HepG2 (cell line): ENCODE data around the gene FAM131C. TPM values are rescaled to one million over a fixed set of nuclear protein-coding genes. Genes with fewer than 3 reads are reported as not detected.

ENCODE experiments used
- CENPBD1 ChIP-seq: sonication (generic); formaldehyde crosslinking; IDR thresholded peaks from 2 replicates; pipeline ENCODE4 v1.8.0; 2022; ENCODE audit warnings: missing genetic modification reagents, low read depth, mild to moderate bottlenecking, borderline replicate concordance
- CHCHD3 ChIP-seq: sonication (generic); formaldehyde crosslinking; IDR thresholded peaks from 2 replicates; pipeline ENCODE4 v1.8.0; 2022; ENCODE audit warnings: mild to moderate bottlenecking, missing genetic modification reagents, moderate library complexity
- E2F2 ChIP-seq: sonication (generic); formaldehyde crosslinking; IDR thresholded peaks from 2 replicates; pipeline ENCODE4 v1.4.0; 2020; ENCODE audit warnings: missing genetic modification reagents, borderline replicate concordance
- FOXP4 ChIP-seq: sonication (generic); formaldehyde crosslinking; IDR thresholded peaks from 2 replicates; pipeline ENCODE4 v1.4.0; 2020; ENCODE audit warnings: missing genetic modification reagents
- HNRNPUL1 ChIP-seq: fragments of 200-400 bp; formaldehyde crosslinking; IDR thresholded peaks from 2 replicates; pipeline ENCODE4 v1.6.1; 2017; ENCODE audit warnings: low read depth, mild to moderate bottlenecking, low read length, moderate library complexity
- KDM3A ChIP-seq: IDR thresholded peaks from 2 replicates; pipeline ENCODE4 v1.6.1; 2018; ENCODE audit warnings: low read depth, missing compliant biosample characterization
- MXI1 ChIP-seq: IDR thresholded peaks from 3 replicates; pipeline ENCODE4 v1.6.1; 2012; ENCODE audit warnings: low read depth, low read length, inconsistent platforms, borderline replicate concordance
- PCBP1 ChIP-seq: fragments of 200-400 bp; formaldehyde crosslinking; IDR thresholded peaks from 2 replicates; pipeline ENCODE4 v1.6.1; 2017; ENCODE audit warnings: mild to moderate bottlenecking, low read depth, low read length, borderline replicate concordance
- POLR2G ChIP-seq: fragments of 200-400 bp; formaldehyde crosslinking; IDR thresholded peaks from 2 replicates; pipeline ENCODE4 v1.6.1; 2018; ENCODE audit warnings: mild to moderate bottlenecking, low read depth, low read length, moderate library complexity
- RAD51 ChIP-seq: fragments of 450-650 bp; IDR thresholded peaks from 2 replicates; pipeline ENCODE4 v1.6.1; 2016; ENCODE audit warnings: borderline replicate concordance
- REPIN1 ChIP-seq: sonication (generic); formaldehyde crosslinking; IDR thresholded peaks from 2 replicates; pipeline ENCODE4 v1.8.0; 2022; ENCODE audit warnings: missing genetic modification reagents, low read depth, mild to moderate bottlenecking, borderline replicate concordance
- RXRB ChIP-seq: IDR thresholded peaks from 2 replicates; pipeline ENCODE4 v1.6.1; 2016; ENCODE audit warnings: borderline replicate concordance, missing genetic modification reagents, missing compliant biosample characterization
- SAP130 ChIP-seq: IDR thresholded peaks from 2 replicates; pipeline ENCODE4 v1.6.1; 2016; ENCODE audit warnings: low read depth
- SMARCE1 ChIP-seq: fragments of 450-650 bp; IDR thresholded peaks from 2 replicates; pipeline ENCODE4 v1.6.1; 2017; ENCODE audit warnings: borderline replicate concordance
- TOPORS ChIP-seq: sonication (generic); formaldehyde crosslinking; IDR thresholded peaks from 2 replicates; pipeline ENCODE4 v1.8.0; 2023; ENCODE audit warnings: mild to moderate bottlenecking, missing genetic modification reagents
- TP53 ChIP-seq: sonication (generic); formaldehyde crosslinking; conservative IDR thresholded peaks from 2 replicates; pipeline ENCODE4 v1.4.0; 2020; ENCODE audit warnings: missing genetic modification reagents
- U2AF2 ChIP-seq: fragments of 200-400 bp; formaldehyde crosslinking; IDR thresholded peaks from 2 replicates; pipeline ENCODE4 v1.6.1; 2017; ENCODE audit warnings: low read depth, mild to moderate bottlenecking, low read length
- XRCC5 ChIP-seq: fragments of 200-400 bp; formaldehyde crosslinking; optimal IDR thresholded peaks from 2 replicates; pipeline ENCODE3; 2017; ENCODE audit warnings: mild to moderate bottlenecking, low read length
- ZFP36 ChIP-seq: fragments of 150-350 bp; IDR thresholded peaks from 2 replicates; pipeline ENCODE4 v1.6.1; 2018; ENCODE audit warnings: borderline replicate concordance, low read length, low read depth; ENCODE audit not compliant: partially characterized antibody
- ZFYVE20 ChIP-seq: sonication (generic); formaldehyde crosslinking; IDR thresholded peaks from 2 replicates; pipeline ENCODE4 v1.8.0; 2023; ENCODE audit warnings: low read depth, mild to moderate bottlenecking, moderate library complexity, missing genetic modification reagents, borderline replicate concordance
- ZNF251 ChIP-seq: sonication (generic); formaldehyde crosslinking; IDR thresholded peaks from 2 replicates; pipeline ENCODE4 v1.9.0; 2021; ENCODE audit warnings: mild to moderate bottlenecking, missing genetic modification reagents
- ZNF335 ChIP-seq: sonication (generic); formaldehyde crosslinking; IDR thresholded peaks from 2 replicates; pipeline ENCODE4 v1.4.0; 2020; ENCODE audit warnings: missing genetic modification reagents
- ZNF562 ChIP-seq: sonication (generic); formaldehyde crosslinking; IDR thresholded peaks from 2 replicates; pipeline ENCODE4 v1.8.0; 2022; ENCODE audit warnings: missing genetic modification reagents, borderline replicate concordance
- ZNF773 ChIP-seq: sonication (generic); formaldehyde crosslinking; IDR thresholded peaks from 2 replicates; pipeline ENCODE4 v1.4.0; 2020; ENCODE audit warnings: missing genetic modification reagents, borderline replicate concordance
- polyA plus RNA-seq, 8 experiments: library from polyadenylated mRNA; depleted of rRNA in 3 of 8; stranded (reverse) in 7 of 8; unstranded in 1 of 8; fragments of >200 nt; fragmentation: Illumina TruSeq in 4 of 8; extraction: Trizol in 4 of 8; gene quantifications; 2 replicates each; pipeline versions ENCODE4 v1.2.1 to v1.2.3, GENCODE V29; 2011 to 2016; ENCODE audit warnings: low read depth in 4 of 8, missing spikeins in 1 of 8, mixed read lengths in 1 of 8; ENCODE audit not compliant: insufficient read depth in 1 of 8
- total RNA-seq, 5 experiments: library from RNA; depleted of rRNA; stranded (reverse); fragments of >200 nt; fragmentation: Illumina TruSeq; extraction: Trizol; gene quantifications; 2 replicates each; pipeline ENCODE4 v1.2.3, GENCODE V29; 2016; ENCODE audit warnings: low read depth in 1 of 5
- TF ChIP-seq, protein P1 (sequence below): sonication (generic); formaldehyde crosslinking; IDR thresholded peaks from 2 replicates; pipeline ENCODE4 v1.5.1; 2020; ENCODE audit warnings: missing genetic modification reagents, mild to moderate bottlenecking, borderline replicate concordance

FAM131C gene
- total and polyA plus RNA-seq, 2 of the 13 experiments (the other 11 are each of a cell fraction or from before 2014, with no cell fraction given): 0.07 TPM; not detected in 1

GRCh38 chr1:16014509-16015482 is 58.7 kb downstream of the FAM131C start (continued):
- no peak for TF ChIP-seq POLR2G
- TF ChIP-seq KDM3A: no peak
- TF ChIP-seq CHCHD3 (CRISPR knock-in tag): no peak
- TF ChIP-seq ZFP36: no peak
- TF ChIP-seq HNRNPUL1: no peak
- no peak for TF ChIP-seq U2AF2
- TF ChIP-seq XRCC5: no peak
- TF ChIP-seq PCBP1: no peak
- no peak for TF ChIP-seq ZNF335
- TF ChIP-seq REPIN1 (CRISPR knock-in tag): no peak
- TF ChIP-seq SAP130 (CRISPR knock-in tag): peak; percentile 67
- no peak for TF ChIP-seq ZNF251 (CRISPR knock-in tag)
- no peak for TF ChIP-seq CENPBD1 (CRISPR knock-in tag)
- no peak for TF ChIP-seq TP53 (CRISPR knock-in tag)
- no peak for TF ChIP-seq FOXP4
- no peak for TF ChIP-seq E2F2
- peak; percentile 28; the same call in 1 of the 3 replicates for TF ChIP-seq MXI1
- no peak for TF ChIP-seq ZNF773
- TF ChIP-seq ZFYVE20 (CRISPR knock-in tag): no peak
- TF ChIP-seq RXRB (CRISPR knock-in tag): 0 out of 2 replicates have a peak, but pooled peaks have one; percentile 12
- no peak for TF ChIP-seq ZNF562 (CRISPR knock-in tag)
- no peak for TF ChIP-seq SMARCE1
- TF ChIP-seq RAD51: no peak
- TF ChIP-seq, protein P1, sequence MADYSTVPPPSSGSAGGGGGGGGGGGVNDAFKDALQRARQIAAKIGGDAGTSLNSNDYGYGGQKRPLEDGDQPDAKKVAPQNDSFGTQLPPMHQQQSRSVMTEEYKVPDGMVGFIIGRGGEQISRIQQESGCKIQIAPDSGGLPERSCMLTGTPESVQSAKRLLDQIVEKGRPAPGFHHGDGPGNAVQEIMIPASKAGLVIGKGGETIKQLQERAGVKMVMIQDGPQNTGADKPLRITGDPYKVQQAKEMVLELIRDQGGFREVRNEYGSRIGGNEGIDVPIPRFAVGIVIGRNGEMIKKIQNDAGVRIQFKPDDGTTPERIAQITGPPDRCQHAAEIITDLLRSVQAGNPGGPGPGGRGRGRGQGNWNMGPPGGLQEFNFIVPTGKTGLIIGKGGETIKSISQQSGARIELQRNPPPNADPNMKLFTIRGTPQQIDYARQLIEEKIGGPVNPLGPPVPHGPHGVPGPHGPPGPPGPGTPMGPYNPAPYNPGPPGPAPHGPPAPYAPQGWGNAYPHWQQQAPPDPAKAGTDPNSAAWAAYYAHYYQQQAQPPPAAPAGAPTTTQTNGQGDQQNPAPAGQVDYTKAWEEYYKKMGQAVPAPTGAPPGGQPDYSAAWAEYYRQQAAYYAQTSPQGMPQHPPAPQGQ (CRISPR knock-in tag): no peak
- TF ChIP-seq TOPORS (CRISPR knock-in tag): no peak
